Fibroblast of lung (primary cell): ENCODE results near the gene STAM2.

Source experiments
- CTCF ChIP-seq, 2 donors: IDR thresholded peaks in 1 of 2; conservative IDR thresholded peaks in 1 of 2; 1 replicate in 1 of 2; 2 replicates in 1 of 2; pipeline ENCODE4 v1.5.1; 2011 to 2012; ENCODE audit warnings: low read length in 2 of 2, control low read depth in 1 of 2, inconsistent platforms in 1 of 2, low read depth in 1 of 2, mild to moderate bottlenecking in 1 of 2
- EZH2 ChIP-seq: IDR thresholded peaks from 2 replicates; pipeline ENCODE4 v1.5.1; 2012; ENCODE audit warnings: low read length, control low read depth, mild to moderate bottlenecking; ENCODE audit errors: missing control alignments

GRCh38 chr2:152089238-152089637 lies 86.3 kb downstream of the STAM2 start:
- TF ChIP-seq CTCF (conservative IDR thresholded peaks at IDR 0.05 in 1 of 2, IDR thresholded peaks at IDR 0.05 in 1 of 2; ENCODE audit: low read depth in 1 of 2, low read length in 2 of 2) (no peak), EZH2 (no peak)
